ENCODE results near the gene POGK.
A peak's percentile ranks its signal among the peaks of the same experiment; 100 is the strongest.

The POGK gene

GRCh38 chr1:166875734-166876539 lies 36.7 kb downstream of the POGK start, which contains the start of gene TADA1 (continued):
- TF ChIP-seq KLF7 (tag by site-specific recombination; IDR thresholded peaks at IDR 0.05; ENCODE audit: borderline replicate concordance) (peak; percentile 78), BCL6B (tag by site-specific recombination; IDR thresholded peaks at IDR 0.05) (no peak), ZNF629 (tag by site-specific recombination; IDR thresholded peaks at IDR 0.05) (peak; percentile 76; the same call in 1 of the 2 replicates), ZNF157 (tag by site-specific recombination; IDR thresholded peaks at IDR 0.05) (no peak), ELK4 (IDR thresholded peaks at IDR 0.05; ENCODE audit: borderline replicate concordance, low read depth, low read length) (no peak; the same call in 1 of the 2 replicates), ZNF529 (tag by site-specific recombination; IDR thresholded peaks at IDR 0.05; ENCODE audit: insufficient replicate concordance) (no peak), GLIS1 (tag by site-specific recombination; IDR thresholded peaks at IDR 0.05) (0 out of 2 replicates have a peak, but pooled peaks have one; percentile 16), ZNF664 (tag by site-specific recombination; IDR thresholded peaks at IDR 0.05) (no peak), ZFP69B (tag by site-specific recombination; IDR thresholded peaks at IDR 0.05) (0 out of 2 replicates have a peak, but pooled peaks have one; percentile 35), ZNF169 (tag by site-specific recombination; IDR thresholded peaks at IDR 0.05) (no peak), EGR2 (tag by site-specific recombination; IDR thresholded peaks at IDR 0.05; ENCODE audit: low read depth) (peak; percentile 62), ZNF302 (tag by site-specific recombination; IDR thresholded peaks at IDR 0.05; ENCODE audit: low read depth) (no peak), YY2 (tag by site-specific recombination; IDR thresholded peaks at IDR 0.05) (peak; percentile 91), KLF17 (tag by site-specific recombination; IDR thresholded peaks at IDR 0.05) (peak; percentile 73), INSM2 (tag by site-specific recombination; IDR thresholded peaks at IDR 0.05) (peak; percentile 61; the same call in 1 of the 2 replicates), ZNF426 (tag by site-specific recombination; IDR thresholded peaks at IDR 0.05) (no peak), GFI1B (tag by site-specific recombination; IDR thresholded peaks at IDR 0.05) (no peak), TSHZ1 (tag by site-specific recombination; IDR thresholded peaks at IDR 0.05; ENCODE audit: borderline replicate concordance) (no peak; the same call in 1 of the 2 replicates), YY1 (tag by site-specific recombination; IDR thresholded peaks at IDR 0.05) (peak; percentile 96), GLI2 (tag by site-specific recombination; IDR thresholded peaks at IDR 0.05; ENCODE audit: borderline replicate concordance, low read depth) (no peak), MYNN (tag by site-specific recombination; IDR thresholded peaks at IDR 0.05; ENCODE audit: borderline replicate concordance) (no peak; the same call in 1 of the 2 replicates), ZNF843 (tag by site-specific recombination; IDR thresholded peaks at IDR 0.05) (peak; percentile 56; the same call in 1 of the 2 replicates), REST (tag by site-specific recombination; IDR thresholded peaks at IDR 0.05) (no peak), KLF8 (tag by site-specific recombination; IDR thresholded peaks at IDR 0.05) (peak; percentile 91), ZBTB6 (tag by site-specific recombination; IDR thresholded peaks at IDR 0.05) (no peak)

Measured in HEK293 (cell line).